Kidney epithelial cell (primary cell): Measurements from ENCODE around the gene GHR. TPM values are rescaled to one million over a fixed set of nuclear protein-coding genes. Genes with fewer than 3 reads are reported as not detected.
A peak's percentile ranks its signal among the peaks of the same experiment; 100 is the strongest.

Experiments
- DNase-seq: peaks from one replicate; pipeline ENCODE4 v3.0.0-alpha.2; 2010; ENCODE audit warnings: low read depth
- H3K27me3 ChIP-seq: 2 replicates; pipeline ENCODE4 v1.6.0; 2011; ENCODE audit warnings: low read length; ENCODE audit not compliant: control insufficient read depth, insufficient read depth
- H3K36me3 ChIP-seq: 2 replicates; pipeline ENCODE4 v1.5.1; 2011; ENCODE audit warnings: low read length; ENCODE audit not compliant: control insufficient read depth, insufficient read depth
- H3K4me3 ChIP-seq: 2 replicates; pipeline ENCODE4 v1.5.1; 2011; ENCODE audit warnings: low read depth, mild to moderate bottlenecking, control low read depth, low read length
- total RNA-seq: library from RNA; depleted of rRNA; stranded (reverse); fragments of >200 nt; gene quantifications from 2 replicates; pipeline ENCODE4 v1.2.3, GENCODE V29; 2015
- TF ChIP-seq, protein P1 (sequence below): IDR thresholded peaks from 2 replicates; pipeline ENCODE4 v1.5.1; 2011; ENCODE audit warnings: mild to moderate bottlenecking, moderate library complexity, low read length, control low read depth, inconsistent platforms; ENCODE audit not compliant: insufficient read depth, poor library complexity, severe bottlenecking

GHR gene
- total RNA-seq, 1 donor from 2014 or later, result 0.63 TPM

DNA sequence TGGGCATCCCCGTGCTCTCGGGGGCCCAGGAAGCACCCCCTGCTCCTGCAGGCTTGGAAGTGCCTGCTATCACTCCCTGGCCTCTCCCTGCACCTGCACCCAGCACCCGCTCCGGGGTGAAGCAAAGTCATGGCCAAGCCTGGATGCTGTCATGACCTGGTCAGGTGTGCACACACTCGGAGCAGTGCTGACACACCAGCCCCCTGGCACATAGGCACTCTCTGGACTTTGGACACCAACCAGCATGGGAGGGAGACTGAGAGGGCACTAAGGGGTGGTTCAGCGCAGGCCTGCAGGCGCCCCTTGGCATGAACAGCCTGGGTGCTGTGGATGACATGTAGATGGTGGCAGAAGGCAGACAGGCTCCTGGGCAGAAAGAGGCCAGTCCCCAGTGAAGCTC is 158.6 kb downstream of the GHR start:
- TF ChIP-seq, protein P1, sequence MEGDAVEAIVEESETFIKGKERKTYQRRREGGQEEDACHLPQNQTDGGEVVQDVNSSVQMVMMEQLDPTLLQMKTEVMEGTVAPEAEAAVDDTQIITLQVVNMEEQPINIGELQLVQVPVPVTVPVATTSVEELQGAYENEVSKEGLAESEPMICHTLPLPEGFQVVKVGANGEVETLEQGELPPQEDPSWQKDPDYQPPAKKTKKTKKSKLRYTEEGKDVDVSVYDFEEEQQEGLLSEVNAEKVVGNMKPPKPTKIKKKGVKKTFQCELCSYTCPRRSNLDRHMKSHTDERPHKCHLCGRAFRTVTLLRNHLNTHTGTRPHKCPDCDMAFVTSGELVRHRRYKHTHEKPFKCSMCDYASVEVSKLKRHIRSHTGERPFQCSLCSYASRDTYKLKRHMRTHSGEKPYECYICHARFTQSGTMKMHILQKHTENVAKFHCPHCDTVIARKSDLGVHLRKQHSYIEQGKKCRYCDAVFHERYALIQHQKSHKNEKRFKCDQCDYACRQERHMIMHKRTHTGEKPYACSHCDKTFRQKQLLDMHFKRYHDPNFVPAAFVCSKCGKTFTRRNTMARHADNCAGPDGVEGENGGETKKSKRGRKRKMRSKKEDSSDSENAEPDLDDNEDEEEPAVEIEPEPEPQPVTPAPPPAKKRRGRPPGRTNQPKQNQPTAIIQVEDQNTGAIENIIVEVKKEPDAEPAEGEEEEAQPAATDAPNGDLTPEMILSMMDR, result no peak
- no peaks in the 10 kb centered on the region for H3K27me3 ChIP-seq
- no peak overlapping the region for H3K4me3 ChIP-seq
- no peaks in the 10 kb centered on the region for H3K36me3 ChIP-seq
- no peak for DNase-seq

DNA sequence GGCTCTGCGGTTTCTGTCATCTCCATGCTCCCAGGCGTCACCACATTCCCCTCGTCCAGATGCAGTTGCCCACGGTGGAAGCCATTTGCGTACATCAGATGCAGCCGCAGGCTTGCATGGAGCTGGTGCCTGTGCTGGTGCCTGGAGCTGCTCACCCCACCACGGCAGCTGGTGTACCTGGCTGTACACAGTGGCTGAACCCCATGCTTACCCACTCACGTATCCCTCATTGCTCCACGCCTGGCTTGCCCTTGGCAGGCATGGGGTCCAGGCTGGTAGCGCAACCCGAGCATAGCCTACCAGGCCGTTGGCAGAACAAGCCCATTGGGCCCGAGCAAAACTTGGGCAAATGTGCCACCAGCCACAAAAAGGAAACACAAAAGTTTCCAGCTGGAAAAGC is 159.5 kb downstream of the GHR start:
- no peaks in the 10 kb centered on the region for H3K27me3 ChIP-seq
- TF ChIP-seq, protein P1, result no peak
- no peaks in the 10 kb centered on the region for H3K36me3 ChIP-seq
- DNase-seq, result no peak
- H3K4me3 ChIP-seq, result no peak overlapping the region

DNA sequence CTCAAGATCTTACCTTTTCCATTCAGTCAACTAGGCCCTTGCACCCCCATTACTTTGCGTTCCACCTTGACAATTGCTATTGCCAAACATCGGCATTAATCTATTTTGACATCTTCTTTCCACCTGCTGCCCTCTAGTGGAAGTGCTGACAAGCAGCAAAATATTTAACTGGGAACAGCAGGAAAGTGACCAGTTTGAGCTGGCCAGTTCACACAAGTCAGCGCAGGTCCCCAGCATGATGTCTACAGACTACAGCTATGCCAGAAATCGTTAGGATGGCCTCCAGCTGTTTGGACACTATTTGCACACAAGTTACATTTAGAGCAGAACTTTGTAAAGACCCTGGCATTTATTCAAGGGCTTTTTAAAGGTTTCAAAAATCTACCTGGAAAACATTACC is 160.1 kb downstream of the GHR start:
- TF ChIP-seq, protein P1, result peak; percentile 70
- peak; percentile 2 for DNase-seq
- no peak overlapping the region for H3K4me3 ChIP-seq
- H3K27me3 ChIP-seq, result no peaks in the 10 kb centered on the region
- H3K36me3 ChIP-seq, result no peaks in the 10 kb centered on the region

DNA sequence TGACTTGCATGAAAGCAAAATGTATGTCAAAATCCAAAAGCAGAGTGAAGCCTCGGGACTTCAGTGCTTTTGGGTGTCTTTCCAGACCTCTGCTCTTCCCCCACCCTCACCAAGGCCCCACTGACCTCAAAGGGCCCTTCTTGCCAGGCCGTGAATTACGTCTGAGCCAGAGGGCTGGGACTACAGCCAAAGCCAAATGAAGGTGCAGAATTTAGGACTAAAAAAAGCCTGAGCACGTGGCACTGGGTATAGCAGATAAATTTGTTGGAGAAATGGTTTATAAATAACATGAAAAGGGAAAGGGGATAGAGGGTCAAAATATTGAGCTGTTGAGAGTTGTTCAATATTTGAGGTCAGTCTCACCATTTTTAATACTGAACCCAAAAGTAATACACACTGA is 163.4 kb downstream of the GHR start:
- no peak for DNase-seq
- H3K36me3 ChIP-seq, result no peaks in the 10 kb centered on the region
- H3K27me3 ChIP-seq, result no peaks in the 10 kb centered on the region
- TF ChIP-seq, protein P1, result no peak
- H3K4me3 ChIP-seq, result no peak overlapping the region

DNA sequence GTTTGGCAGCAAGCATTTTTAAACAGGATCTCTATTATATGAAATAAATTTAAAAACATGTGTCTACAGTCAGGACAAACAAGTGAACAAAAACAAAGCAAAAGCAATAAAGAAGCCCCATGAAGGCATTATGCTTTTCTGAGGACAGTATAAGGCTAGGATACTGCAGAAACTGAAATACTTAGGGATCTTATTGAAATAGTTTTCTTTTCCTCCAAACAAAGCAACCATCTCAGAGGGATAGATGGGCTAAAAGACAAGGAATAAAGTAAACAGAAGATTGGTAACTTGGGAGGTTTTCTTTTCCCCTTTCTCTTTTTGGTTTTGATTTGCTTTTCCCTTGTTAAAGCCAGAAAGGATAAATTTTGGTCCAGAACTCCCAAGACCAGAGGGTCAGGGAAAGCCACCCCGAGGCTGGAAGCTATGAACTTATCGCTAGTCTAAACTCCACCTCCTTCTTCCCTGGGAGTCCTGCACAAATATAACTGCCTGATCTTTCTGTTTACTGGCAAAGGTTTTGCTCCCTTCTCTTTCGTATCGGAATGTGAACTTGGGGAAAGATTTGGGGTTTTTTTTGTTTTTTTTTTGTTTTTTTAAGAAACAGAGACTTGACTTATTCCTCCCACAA is 164.0 kb downstream of the GHR start:
- Histone ChIP-seq H3K4me3 (no peak overlapping the region), H3K36me3 (no peaks in the 10 kb centered on the region), H3K27me3 (no peaks in the 10 kb centered on the region)
- TF ChIP-seq, protein P1, result no peak
- no peak for DNase-seq

DNA sequence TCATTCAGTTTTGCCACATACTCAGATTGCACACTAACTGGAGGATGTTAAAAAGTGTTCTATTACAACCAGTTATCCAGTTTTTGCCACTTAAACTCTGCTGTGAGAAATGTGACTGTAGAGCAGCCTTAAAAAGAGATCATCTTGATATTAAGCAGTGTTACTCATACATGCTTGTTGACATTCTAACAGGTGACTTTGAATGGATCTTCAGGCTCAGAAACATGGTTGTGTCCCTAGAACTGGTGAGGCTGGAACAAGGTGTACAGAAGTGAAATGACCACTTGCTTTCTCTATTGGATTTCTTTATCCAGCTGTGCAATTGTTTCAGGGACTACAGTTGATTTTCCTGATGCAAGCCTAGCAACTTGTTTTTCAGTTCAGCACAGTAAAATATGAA is 167.3 kb downstream of the GHR start:
- no peak for DNase-seq
- TF ChIP-seq, protein P1, result no peak

More for the DNA sequence above, 167.3 kb downstream of the GHR start:
- no peak overlapping the region for H3K4me3 ChIP-seq
- H3K27me3 ChIP-seq, result no peaks in the 10 kb centered on the region
- H3K36me3 ChIP-seq, result no peaks in the 10 kb centered on the region
